Mesothelial cell of epicardium (in vitro differentiated cells): Measurements from ENCODE around the gene CD81. TPM values are rescaled to one million over a fixed set of nuclear protein-coding genes. Genes with fewer than 3 reads are reported as not detected.
A peak's percentile ranks its signal among the peaks of the same experiment; 100 is the strongest.

ENCODE experiments used
- DNase-seq, 2 experiments: peaks; one replicate each; pipeline ENCODE4 v3.0.0; 2021; ENCODE audit warnings: low spot score in 2 of 2; ENCODE audit not compliant: unreplicated experiment in 2 of 2
- H3K27ac Mint-ChIP-seq: 2 replicates; pipeline ENCODE4 v1.8.0; 2021; ENCODE audit warnings: mixed read lengths
- H3K27me3 Mint-ChIP-seq: 2 replicates; pipeline ENCODE4 v1.8.0; 2021; ENCODE audit warnings: low read depth, mixed read lengths
- H3K36me3 Mint-ChIP-seq: 2 replicates; pipeline ENCODE4 v1.8.0; 2021; ENCODE audit warnings: mixed read lengths
- H3K4me1 Mint-ChIP-seq: 2 replicates; pipeline ENCODE4 v1.8.0; 2021; ENCODE audit warnings: mixed read lengths
- H3K4me3 Mint-ChIP-seq: 2 replicates; pipeline ENCODE4 v1.8.0; 2021; ENCODE audit warnings: mild to moderate bottlenecking, moderate library complexity, mixed read lengths
- H3K9me3 Mint-ChIP-seq: 2 replicates; pipeline ENCODE4 v1.8.0; 2021; ENCODE audit warnings: mixed read lengths
- total RNA-seq: library from RNA; stranded (reverse); gene quantifications from 3 replicates; pipeline ENCODE4 v1.2.1, GENCODE V29; 2021
- TF ChIP-seq, protein P1 (sequence below): fragments of 200-600 bp; sonication (generic); IDR thresholded peaks from one replicate; pipeline ENCODE4 v1.5.0; 2021; ENCODE audit warnings: antibody characterized with exemption; ENCODE audit not compliant: unreplicated experiment

The CD81 gene
- total RNA-seq, 1 donor from 2014 or later = 410 TPM

DNA sequence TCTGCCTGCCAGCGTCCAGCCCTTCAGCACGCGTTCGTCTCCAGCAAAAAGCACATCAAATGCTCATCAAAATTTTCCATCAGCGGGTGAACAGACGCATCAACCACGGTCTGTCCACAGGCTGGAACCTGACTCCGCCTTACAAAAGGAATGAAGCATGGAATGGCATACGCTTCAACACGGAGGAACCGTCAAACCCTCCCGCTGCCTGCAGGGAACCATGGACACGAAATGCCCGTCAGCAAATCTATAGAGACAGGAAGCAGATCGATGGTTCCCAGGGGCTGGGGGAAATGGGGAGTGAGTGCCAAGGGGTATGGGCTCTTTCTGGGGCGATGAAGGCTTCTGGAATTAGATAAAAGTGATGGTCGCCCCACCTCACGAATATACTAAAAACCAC lies 39.7 kb downstream of the CD81 start:
- Mint-ChIP-seq H3K27me3 (no peaks in the 10 kb centered on the region), H3K4me3 (no peak overlapping the region), H3K27ac (peak overlapping the region; percentile 56), H3K4me1 (peaks cover 16% of the 10 kb centered on the region), H3K9me3 (no peaks in the 10 kb centered on the region), H3K36me3 (no peaks in the 10 kb centered on the region)
- TF ChIP-seq, protein P1, sequence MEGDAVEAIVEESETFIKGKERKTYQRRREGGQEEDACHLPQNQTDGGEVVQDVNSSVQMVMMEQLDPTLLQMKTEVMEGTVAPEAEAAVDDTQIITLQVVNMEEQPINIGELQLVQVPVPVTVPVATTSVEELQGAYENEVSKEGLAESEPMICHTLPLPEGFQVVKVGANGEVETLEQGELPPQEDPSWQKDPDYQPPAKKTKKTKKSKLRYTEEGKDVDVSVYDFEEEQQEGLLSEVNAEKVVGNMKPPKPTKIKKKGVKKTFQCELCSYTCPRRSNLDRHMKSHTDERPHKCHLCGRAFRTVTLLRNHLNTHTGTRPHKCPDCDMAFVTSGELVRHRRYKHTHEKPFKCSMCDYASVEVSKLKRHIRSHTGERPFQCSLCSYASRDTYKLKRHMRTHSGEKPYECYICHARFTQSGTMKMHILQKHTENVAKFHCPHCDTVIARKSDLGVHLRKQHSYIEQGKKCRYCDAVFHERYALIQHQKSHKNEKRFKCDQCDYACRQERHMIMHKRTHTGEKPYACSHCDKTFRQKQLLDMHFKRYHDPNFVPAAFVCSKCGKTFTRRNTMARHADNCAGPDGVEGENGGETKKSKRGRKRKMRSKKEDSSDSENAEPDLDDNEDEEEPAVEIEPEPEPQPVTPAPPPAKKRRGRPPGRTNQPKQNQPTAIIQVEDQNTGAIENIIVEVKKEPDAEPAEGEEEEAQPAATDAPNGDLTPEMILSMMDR = no peak
- no peak for DNase-seq

DNA sequence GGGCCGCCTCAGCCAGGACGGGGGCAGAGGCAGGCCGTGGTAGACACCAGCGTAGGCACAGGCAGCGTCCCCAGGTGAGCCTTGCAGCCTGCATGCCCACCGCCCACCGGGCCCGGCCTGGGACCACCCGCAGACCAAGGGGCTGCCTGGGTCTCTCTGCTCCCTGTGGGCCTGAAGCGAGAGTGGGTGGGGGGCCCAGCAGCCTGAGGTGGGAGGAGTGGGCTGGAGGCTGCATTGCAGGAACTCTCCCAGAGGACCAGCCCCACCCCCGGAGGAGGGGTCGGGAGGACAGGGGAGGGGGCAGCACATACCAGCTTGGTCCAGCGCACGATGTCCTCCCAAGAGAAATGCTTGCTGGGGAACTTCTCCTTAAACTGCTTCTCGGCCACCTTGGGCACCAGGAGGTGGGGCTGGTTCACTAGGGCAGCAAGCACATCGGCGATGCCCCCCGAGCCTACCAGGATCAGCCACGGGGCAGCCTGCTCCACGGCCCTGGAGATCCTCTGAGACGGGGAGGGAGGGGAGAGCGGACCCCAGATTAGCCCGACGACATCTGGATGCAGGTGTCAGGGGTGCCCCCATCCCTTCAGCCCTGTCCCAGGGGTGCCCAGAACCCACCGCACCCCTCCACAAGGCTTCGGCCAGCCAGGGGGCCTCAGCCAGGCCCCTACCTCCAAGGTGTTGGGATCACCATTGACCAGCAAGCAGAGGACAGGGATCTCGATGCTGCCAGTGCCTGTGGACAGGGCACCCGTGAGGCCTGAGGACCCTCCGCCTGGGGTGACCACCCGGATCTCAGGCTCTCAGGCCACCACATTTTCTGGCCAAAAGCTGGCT lies 41.0 kb downstream of the CD81 start:
- H3K27ac Mint-ChIP-seq = peak overlapping the region; percentile 64
- H3K9me3 Mint-ChIP-seq = no peaks in the 10 kb centered on the region
- no peak for DNase-seq
- H3K27me3 Mint-ChIP-seq = no peaks in the 10 kb centered on the region
- H3K36me3 Mint-ChIP-seq = no peaks in the 10 kb centered on the region
- TF ChIP-seq, protein P1 = no peak
- H3K4me3 Mint-ChIP-seq = no peak overlapping the region
- H3K4me1 Mint-ChIP-seq = peaks cover 12% of the 10 kb centered on the region

DNA sequence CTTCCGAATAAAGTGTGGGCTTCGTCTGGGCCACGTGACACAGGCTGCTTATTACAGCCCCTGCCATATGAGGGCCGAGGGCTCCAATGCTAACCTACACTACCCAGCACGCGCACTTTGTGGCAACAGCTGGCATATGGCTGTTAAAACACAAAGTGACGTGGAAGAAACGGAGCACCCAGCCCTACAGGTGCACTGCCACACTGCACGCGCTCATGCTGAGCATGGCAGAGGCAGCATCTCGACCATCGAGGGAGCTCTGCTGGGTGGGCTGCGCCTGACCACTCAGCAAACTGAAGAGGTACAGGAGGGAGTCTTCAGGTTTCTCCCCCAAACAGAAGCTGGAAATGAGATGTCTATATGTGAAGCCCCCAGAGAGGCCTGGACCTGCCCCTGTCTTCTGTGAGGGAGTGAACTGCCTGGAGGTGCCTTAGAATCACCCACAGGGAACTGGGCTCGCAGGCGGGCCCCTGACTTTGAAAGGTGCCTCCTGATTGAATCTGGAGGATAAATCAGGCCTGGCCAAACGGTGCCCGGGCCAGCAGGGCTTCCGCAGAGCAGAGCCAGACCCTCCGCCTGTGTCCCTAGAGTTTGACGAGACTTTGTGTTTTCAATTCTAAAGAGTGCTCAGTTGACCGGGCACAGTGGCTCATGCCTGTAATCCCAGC lies 41.7 kb downstream of the CD81 start:
- H3K27ac Mint-ChIP-seq = peak overlapping the region; percentile 64
- TF ChIP-seq, protein P1 = no peak
- no peaks in the 10 kb centered on the region for H3K9me3 Mint-ChIP-seq
- no peak for DNase-seq
- H3K4me1 Mint-ChIP-seq = peaks cover 12% of the 10 kb centered on the region
- H3K4me3 Mint-ChIP-seq = no peak overlapping the region
- no peaks in the 10 kb centered on the region for H3K36me3 Mint-ChIP-seq
- H3K27me3 Mint-ChIP-seq = no peaks in the 10 kb centered on the region

DNA sequence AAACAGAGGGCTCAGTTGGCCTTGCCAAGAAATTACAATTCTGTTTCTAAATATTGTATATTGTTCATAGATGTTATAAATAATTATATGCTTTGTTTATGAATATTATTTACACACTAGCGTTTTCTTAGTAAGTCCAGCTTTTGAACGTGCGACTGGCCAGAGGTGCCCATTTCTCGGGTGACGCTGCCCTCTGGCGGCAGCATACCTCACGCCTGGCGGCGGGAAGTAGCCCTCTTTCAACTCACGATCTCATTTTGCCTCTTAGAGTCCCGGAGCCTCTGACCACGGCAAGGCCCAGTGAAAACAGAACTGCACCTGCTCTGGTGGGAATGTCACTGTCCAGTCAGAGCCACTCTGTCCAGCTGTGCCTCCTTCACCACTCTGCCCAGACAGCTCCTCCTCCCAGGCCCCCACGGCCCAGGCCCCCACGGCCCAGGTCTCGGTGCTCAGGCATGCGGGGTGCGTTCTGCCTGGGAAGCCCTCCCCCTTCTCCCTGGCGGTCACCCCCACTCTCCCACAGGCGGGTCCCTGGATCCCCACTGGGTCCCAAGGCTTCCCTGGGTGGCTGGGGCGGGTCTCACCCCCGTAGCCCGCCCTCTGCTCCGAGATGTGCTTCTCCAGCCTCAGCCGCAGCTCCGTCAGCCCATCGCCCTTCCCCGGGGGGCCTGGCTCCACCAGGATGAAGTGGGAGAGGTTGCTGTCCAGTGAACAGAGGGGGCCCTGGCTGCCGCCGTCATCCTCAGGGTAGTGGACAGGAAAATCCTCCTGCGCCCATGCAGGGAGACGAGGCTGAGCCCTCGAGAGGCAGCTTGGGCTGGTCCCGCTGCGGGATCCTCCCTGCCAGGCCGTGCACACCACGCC lies 42.8 kb downstream of the CD81 start:
- Mint-ChIP-seq H3K4me1 (peaks cover 10% of the 10 kb centered on the region), H3K36me3 (no peaks in the 10 kb centered on the region), H3K4me3 (no peak overlapping the region), H3K27me3 (no peaks in the 10 kb centered on the region), H3K27ac (peak overlapping the region; percentile 86), H3K9me3 (no peaks in the 10 kb centered on the region)
- TF ChIP-seq, protein P1 = peak; percentile 86
- peak; percentile 54 to 85 for DNase-seq

DNA sequence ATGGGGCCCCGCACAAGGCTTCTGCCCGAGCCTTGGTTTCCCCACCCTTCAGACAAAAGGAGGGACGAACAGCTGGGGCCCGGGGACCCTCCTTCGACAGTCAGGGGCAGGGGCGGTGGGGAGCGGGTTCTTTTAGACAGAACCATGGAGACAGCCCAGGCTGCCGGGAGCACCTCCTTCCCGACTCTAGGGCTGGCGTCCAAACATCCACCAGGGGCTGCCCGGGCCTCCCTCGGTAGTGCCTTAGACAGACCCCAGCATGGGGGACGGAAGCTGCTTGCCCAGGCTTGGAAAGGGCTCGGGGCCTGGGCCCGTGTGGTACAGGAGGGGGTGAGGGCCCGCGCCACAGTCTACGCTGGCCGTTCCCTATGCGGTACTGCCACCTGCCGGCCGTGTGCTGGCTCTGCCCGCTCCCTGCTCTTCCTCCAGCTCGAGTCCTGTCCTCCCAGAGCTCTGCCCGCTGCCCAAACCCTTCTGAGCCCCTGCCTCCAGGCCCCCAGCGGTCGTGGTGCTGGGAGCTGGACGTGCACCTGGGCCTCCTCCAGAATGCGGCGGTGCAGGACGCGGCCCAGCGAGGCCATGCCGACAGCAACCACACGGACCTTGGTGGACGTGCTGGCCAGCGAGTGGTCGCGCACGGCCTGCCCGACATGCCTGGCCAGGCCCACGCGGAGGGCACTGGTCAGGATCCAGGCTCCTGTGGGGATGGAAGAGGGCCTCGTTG lies 43.6 kb downstream of the CD81 start:
- no peaks in the 10 kb centered on the region for H3K9me3 Mint-ChIP-seq
- DNase-seq = peak; percentile 73 to 83
- TF ChIP-seq, protein P1 = peak; percentile 90
- H3K4me3 Mint-ChIP-seq = no peak overlapping the region
- peaks cover 10% of the 10 kb centered on the region for H3K4me1 Mint-ChIP-seq
- H3K27ac Mint-ChIP-seq = peak overlapping the region; percentile 86
- H3K27me3 Mint-ChIP-seq = no peaks in the 10 kb centered on the region
- H3K36me3 Mint-ChIP-seq = no peaks in the 10 kb centered on the region
